GM19043 (cell line): ENCODE measurements around the gene DDX41.

ENCODE experiments used
- ATAC-seq: cut with Tn5 transposase; IDR thresholded peaks from one replicate; pipeline ENCODE4 v1.9.1; 2021; ENCODE audit warnings: low read depth; ENCODE audit not compliant: unreplicated experiment

Gene DDX41

DNA sequence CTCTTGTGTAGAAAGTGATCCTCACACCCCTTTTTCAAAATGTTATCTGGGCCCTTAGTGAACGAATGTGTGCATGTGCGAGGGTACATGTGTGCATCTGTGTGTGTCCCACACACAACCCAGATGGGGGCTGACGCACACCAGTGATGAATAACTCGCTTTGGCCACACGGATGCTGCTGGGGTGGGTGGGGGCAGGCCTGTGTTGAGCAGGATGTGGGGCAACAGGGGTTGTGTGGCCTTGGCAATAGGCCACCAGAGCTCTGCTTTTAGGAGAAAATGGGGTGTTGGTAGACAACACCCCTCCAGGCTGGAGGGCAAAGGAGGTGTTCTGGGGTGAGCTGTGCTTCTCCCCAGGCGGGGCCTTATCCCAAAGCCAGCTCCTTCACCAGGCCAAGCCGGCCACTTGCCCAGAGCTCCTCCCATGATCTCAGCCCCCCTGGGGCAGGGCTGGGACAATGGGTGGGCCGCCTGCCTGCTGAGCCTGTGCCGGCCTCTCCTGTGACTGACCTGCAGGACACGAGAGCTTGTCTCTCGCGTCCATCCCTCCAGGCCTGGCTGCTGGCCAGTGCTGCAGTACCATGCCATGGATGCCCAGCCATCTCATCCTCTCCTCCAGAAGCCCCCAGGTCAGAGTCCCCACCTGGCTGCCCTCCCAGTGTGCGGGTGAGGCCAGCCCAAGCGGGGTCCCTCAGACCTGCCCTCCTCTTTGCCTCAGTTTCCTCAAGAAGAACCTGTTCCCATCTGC lies 45.0 kb downstream of the DDX41 start:
- ATAC-seq: no peak

DNA sequence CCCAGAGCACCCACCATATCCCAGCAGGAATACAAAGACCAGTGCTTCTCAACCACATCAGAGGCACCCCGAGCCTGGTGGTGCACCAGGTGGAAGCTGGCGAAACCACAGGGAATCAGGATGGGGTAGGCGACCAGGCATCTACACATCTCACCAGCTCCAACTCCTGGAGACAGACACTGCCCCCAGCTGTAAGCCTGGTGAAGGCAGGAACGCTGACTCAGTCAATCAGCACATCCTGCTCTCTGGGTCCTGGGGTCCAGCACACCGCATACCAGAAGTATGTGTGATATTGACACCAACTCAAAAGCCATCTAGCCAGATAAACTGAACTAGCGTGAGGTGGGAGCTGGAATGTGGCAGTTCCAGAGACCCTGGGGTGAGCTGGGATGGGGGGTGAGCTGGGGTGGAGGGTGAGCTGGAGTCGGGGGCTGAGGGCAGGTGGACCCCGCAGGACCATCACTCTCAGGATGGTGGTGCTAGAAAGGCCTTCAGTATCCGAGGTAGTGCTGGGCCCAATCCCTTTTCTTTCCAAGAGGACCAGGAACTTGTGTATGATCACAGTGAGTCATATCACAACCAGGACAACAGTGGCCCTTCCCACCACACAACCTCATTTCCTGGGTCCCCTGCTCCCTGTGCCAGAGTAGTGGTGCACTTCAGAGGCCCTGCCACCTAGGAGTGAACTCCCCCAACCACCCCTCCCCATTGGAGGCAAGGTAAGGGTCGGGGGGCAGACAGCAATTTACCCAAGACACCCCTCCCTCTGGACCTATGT lies 45.8 kb downstream of the DDX41 start:
- ATAC-seq: no peak

DNA sequence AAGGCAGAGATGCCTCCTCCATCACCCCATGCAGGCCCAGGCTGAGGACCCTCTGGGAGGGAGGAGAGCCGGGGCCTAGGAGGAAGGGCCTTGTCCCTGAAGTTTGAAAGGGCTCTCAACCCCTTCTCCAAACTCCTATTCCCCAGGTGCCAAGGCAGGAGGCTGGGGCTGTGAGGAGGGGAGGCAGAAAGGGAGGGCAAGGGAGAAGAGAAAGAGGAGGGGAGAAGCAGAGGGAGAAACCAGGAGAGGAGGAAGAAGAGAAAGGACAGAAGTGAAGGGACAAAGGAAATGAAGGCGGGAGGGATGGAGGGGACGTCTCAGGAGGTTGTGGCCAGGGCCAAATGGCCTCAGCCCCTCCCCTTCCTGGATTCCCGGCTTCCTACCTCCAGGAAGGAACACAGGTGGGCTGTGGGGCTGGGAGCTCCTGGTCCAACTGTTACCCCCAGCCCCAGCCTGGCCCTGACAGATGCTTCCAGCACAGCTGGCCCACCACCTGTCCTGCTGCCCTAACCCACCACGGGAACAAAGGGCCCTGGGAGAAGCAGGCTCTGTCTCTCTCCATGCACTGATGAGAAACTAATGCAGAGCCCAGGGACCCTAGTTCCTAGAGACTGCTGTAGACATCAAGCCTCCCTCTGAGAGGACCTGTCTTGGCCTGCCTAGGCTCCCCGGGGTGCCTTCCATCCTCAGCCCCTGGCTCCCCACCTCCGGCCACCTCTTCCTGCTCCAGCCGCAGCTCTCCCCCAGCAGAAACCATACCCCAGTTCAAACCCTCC lies 46.8 kb downstream of the DDX41 start:
- ATAC-seq: no peak

DNA sequence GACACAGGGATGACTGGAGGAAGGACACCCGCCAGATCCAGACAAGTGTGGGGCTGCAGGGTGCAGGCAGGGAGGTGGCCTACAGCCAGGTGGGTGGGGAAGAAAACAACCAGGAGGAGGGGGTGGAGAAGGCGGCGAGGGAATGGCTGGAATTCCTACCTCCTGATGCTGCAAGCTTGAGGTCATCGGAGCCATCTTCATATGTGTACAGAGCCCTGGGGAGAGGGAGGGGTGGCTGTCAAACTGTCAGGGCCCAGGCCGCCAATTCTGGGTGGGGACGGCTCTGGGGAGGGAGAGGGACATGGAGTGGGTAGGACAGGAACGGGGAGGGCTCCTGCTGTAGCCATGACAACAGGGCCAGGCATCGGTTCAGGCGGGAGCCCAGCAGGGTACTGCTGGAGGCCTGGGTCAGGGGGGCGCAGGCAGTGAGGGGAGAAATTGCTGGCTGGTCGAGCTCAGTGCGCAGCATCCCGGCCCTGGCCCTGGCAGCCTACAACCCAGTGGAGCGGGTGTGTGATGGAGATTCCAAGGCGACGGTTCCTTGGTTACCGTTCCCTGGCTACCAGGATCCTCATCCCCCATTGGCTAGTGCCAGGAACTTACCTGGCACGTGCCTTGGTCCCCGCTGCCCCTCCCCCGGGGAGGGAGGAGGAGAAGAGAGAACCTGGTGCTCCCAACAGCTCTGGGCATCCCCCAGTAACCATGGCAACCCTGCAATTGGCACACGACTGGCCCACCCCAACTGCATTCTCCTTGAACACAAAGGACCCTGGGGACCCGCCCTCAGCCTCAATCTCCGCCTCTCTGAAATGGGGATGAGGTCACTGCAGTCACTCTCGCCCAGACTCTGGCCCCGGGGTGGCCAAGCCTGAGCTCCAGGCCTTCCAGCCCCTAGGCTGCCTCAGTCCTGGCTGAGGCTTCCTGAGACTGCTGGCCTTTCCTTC lies 47.8 kb downstream of the DDX41 start:
- no peak for ATAC-seq

DNA sequence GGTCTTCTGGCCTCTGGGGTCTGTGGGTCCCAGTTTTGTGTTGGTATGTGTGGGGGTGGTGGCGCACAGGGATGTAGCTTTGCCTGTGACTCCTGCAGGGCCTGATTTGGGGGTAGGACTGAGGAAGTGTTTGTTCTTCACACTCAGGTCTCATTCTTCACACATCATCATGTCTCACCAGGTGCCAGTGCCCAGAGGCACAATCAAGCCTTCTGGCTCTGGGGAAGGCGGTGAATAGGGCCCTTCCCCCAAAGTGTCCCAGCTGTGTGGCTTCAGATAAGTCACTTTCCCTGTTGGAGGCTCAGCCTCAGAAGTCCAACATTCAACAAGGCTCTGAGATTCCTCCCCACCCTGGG lies 48.5 kb downstream of the DDX41 start:
- ATAC-seq: no peak

DNA sequence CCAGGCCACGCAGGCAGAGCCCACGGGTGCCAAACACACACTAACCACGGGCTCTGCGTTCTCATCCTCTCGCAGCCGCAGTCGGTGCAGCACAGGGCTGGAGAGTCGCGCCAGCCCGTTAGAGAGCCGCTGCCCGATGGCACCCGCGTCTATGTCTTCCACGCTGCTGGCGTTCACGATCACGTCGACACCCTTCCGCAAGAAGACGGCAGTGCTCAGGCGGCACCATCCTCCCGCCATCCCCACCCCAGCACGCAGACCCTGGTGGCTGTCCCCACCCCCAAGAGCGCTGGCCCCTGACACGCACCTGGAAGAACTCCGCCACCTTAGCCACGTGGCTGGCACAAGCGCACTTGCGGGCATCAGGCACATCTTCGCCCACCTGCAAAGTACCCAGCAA lies 49.3 kb downstream of the DDX41 start:
- no peak for ATAC-seq

DNA sequence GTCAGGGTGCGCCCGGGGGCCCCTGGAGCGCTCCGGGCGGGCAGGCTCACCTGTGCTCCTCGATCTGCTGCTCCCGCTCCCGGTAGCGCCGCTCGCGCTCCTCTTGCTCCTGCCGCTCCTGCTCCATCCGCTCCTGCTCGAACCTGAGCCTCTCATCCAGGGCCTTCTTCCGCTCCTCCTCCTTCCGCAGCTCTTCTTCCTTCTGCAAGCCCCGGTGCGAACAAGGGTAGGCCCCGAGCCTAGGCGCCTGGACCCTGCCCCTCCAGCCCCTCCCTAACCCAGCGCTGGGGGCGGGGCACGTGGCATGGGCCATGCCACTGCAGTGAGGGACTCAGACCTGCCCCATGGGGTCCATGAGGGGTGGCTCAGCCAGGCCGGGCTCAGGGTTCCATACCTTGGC lies 49.9 kb downstream of the DDX41 start:
- ATAC-seq: no peak

DNA sequence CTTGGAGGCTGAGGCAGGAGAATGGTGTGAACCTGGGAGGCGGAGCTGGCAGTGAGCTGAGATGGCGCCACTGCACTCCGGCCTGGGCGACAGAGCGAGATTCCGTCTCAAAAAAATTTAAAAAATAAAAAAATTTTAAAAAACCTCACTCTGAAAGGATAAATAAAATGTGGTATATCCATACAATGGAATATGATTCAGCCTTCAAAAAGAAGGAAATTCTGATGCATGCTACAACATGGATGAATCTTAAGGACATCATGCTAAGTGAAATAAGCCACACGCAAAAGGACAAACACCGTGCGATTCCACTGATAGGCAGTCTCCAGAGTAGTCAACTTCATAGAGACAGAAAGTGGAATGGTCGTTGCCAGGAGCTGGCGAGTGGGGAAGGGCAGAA lies 51.7 kb downstream of the DDX41 start:
- ATAC-seq: no peak

DNA sequence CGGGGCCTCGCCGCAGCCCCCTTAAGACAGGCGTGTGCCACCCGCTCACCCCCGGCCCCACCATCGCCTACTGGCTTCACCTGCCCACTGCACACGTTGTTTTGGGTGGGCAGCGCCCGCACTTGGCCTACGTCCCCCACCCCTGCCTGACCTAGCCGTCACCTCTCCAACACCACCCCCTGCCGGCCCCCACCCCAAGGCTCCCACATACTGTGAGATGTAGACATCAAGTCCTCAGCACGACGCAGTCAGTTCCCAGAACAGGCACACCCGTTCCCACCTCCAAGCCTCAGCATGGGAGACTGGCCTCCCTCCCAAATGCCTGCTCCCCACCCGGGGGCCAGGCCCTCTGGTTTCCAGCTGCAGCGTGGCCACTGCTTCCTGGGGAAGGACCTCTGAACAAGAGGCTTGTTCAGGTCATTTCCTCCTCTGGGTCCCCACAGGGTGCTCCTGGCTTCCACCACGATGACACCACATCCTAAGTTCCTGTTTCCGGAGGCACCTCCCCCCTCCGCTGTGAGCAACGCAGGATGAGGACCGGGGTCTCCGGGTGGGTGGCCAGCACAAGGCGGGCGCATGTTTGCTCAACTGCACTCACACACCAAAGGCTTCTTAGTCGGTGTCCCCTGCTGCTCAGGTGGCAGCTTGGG lies 54.6 kb downstream of the DDX41 start:
- ATAC-seq: no peak
